ENCODE results near the gene ASB15.

The ASB15 gene

DNA sequence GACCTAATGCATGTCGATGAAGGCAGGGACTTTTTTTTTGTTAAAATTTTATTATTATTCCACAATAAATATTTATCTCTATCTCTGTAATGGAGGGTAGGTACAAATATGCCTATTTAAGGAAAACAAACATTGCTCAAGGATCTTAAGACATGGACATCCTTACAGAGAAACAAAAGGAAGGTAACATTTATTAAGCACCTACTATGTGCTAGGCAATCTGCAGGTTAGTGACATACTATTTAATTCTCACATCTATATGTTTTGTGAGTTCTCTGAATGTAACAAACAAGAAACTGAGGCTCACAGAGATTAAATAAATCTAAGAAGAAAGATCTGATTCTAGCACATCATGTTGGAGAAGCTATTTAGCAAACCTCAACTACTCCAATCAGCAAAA, 86.1 kb downstream of the ASB15 start:
- ATAC-seq = no peak
- TF ChIP-seq PPARA (CRISPR knock-in tag; IDR thresholded peaks at IDR 0.05; ENCODE audit: borderline replicate concordance) (no peak), ARNTL (CRISPR knock-in tag; IDR thresholded peaks at IDR 0.05; ENCODE audit: borderline replicate concordance, low read depth) (no peak), TOX (CRISPR knock-in tag; IDR thresholded peaks at IDR 0.05; ENCODE audit: borderline replicate concordance) (no peak), SNAI2 (CRISPR knock-in tag; IDR thresholded peaks at IDR 0.05) (no peak), CSDC2 (CRISPR knock-in tag; IDR thresholded peaks at IDR 0.05) (no peak), ZNF70 (CRISPR knock-in tag; IDR thresholded peaks at IDR 0.05) (no peak), GLIS3 (CRISPR knock-in tag; IDR thresholded peaks at IDR 0.05) (no peak)
- TF ChIP-seq, protein P1, sequence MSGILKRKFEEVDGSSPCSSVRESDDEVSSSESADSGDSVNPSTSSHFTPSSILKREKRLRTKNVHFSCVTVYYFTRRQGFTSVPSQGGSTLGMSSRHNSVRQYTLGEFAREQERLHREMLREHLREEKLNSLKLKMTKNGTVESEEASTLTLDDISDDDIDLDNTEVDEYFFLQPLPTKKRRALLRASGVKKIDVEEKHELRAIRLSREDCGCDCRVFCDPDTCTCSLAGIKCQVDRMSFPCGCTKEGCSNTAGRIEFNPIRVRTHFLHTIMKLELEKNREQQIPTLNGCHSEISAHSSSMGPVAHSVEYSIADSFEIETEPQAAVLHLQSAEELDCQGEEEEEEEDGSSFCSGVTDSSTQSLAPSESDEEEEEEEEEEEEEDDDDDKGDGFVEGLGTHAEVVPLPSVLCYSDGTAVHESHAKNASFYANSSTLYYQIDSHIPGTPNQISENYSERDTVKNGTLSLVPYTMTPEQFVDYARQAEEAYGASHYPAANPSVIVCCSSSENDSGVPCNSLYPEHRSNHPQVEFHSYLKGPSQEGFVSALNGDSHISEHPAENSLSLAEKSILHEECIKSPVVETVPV (CRISPR knock-in tag; IDR thresholded peaks at IDR 0.05) = no peak
- TF ChIP-seq, protein P2, sequence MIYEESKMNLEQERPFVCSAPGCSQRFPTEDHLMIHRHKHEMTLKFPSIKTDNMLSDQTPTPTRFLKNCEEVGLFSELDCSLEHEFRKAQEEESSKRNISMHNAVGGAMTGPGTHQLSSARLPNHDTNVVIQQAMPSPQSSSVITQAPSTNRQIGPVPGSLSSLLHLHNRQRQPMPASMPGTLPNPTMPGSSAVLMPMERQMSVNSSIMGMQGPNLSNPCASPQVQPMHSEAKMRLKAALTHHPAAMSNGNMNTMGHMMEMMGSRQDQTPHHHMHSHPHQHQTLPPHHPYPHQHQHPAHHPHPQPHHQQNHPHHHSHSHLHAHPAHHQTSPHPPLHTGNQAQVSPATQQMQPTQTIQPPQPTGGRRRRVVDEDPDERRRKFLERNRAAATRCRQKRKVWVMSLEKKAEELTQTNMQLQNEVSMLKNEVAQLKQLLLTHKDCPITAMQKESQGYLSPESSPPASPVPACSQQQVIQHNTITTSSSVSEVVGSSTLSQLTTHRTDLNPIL (CRISPR knock-in tag; IDR thresholded peaks at IDR 0.05; ENCODE audit: low read depth) = no peak
